Measurements from ENCODE around the gene GGTA1. TPM values are rescaled to one million over a fixed set of nuclear protein-coding genes. Genes with fewer than 3 reads are reported as not detected.

GGTA1 gene
- total and polyA plus RNA-seq, 9 of the 15 experiments (the other 6 are each of a cell fraction or from before 2014, with no cell fraction given), result 0.04 to 0.15 TPM; not detected in 7

GRCh38 chr9:121484651-121485446 lies 14.8 kb downstream of the GGTA1 start:
- no peak for FAIRE-seq
- WGBS (ENCODE audit: insufficient coverage, low coverage, missing lambda C conversion rate), result 42% methylated on average over 11 of the region's 11 CpGs
- no peak for TF ChIP-seq FOS (IDR thresholded peaks at IDR 0.05; ENCODE audit: extremely low read depth, insufficient read length)
- TF ChIP-seq SREBF1 (IDR thresholded peaks at IDR 0.05; ENCODE audit: borderline replicate concordance, low read depth, low read length), result no peak
- no peak for TF ChIP-seq SUPT5H (IDR thresholded peaks at IDR 0.05)
- TF ChIP-seq, protein P1, sequence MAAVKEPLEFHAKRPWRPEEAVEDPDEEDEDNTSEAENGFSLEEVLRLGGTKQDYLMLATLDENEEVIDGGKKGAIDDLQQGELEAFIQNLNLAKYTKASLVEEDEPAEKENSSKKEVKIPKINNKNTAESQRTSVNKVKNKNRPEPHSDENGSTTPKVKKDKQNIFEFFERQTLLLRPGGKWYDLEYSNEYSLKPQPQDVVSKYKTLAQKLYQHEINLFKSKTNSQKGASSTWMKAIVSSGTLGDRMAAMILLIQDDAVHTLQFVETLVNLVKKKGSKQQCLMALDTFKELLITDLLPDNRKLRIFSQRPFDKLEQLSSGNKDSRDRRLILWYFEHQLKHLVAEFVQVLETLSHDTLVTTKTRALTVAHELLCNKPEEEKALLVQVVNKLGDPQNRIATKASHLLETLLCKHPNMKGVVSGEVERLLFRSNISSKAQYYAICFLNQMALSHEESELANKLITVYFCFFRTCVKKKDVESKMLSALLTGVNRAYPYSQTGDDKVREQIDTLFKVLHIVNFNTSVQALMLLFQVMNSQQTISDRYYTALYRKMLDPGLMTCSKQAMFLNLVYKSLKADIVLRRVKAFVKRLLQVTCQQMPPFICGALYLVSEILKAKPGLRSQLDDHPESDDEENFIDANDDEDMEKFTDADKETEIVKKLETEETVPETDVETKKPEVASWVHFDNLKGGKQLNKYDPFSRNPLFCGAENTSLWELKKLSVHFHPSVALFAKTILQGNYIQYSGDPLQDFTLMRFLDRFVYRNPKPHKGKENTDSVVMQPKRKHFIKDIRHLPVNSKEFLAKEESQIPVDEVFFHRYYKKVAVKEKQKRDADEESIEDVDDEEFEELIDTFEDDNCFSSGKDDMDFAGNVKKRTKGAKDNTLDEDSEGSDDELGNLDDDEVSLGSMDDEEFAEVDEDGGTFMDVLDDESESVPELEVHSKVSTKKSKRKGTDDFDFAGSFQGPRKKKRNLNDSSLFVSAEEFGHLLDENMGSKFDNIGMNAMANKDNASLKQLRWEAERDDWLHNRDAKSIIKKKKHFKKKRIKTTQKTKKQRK (IDR thresholded peaks at IDR 0.05; ENCODE audit: borderline replicate concordance, low read depth, low read length), result no peak
- TF ChIP-seq SOX6 (IDR thresholded peaks at IDR 0.05), result no peak
- no peak for TF ChIP-seq NR3C1 (CRISPR knock-in tag; IDR thresholded peaks at IDR 0.05)
- no peak for TF ChIP-seq STAT6 (CRISPR knock-in tag; IDR thresholded peaks at IDR 0.05)
- no peak for TF ChIP-seq TFAM (CRISPR knock-in tag; conservative IDR thresholded peaks at IDR 0.05)
- TF ChIP-seq NELFE (IDR thresholded peaks at IDR 0.05; ENCODE audit: insufficient read depth, insufficient read length), result no peak
- no peak for TF ChIP-seq NCOA4 (IDR thresholded peaks at IDR 0.05; ENCODE audit: partially characterized antibody)
- no peak for TF ChIP-seq HCFC1 (IDR thresholded peaks at IDR 0.05; ENCODE audit: low read depth, low read length)
- TF ChIP-seq ZNF586 (CRISPR knock-in tag; conservative IDR thresholded peaks at IDR 0.05), result no peak
- no peak for TF ChIP-seq ZBTB33 (CRISPR knock-in tag; IDR thresholded peaks at IDR 0.05)
- no peak for TF ChIP-seq SAFB2 (IDR thresholded peaks at IDR 0.05; ENCODE audit: borderline replicate concordance, low read depth, low read length, severe bottlenecking)

More at GRCh38 chr9:121484651-121485446, 14.8 kb downstream of the GGTA1 start:
- H3K79me2 ChIP-seq (ENCODE audit: control insufficient read depth, insufficient read depth, low read length), result no peaks in the 10 kb centered on the region
- no peak for ATAC-seq
- in situ Hi-C loops (cut with MboI) (no loop called here), intact Hi-C loops (cut with micrococcal nuclease) (no loop called here)
- no peaks in the 10 kb centered on the region for H3K9me3 ChIP-seq (replicated peaks; ENCODE audit: control insufficient read depth, insufficient read depth, low read depth, low read length)
- no peaks in the 10 kb centered on the region for H3K36me3 ChIP-seq (ENCODE audit: control insufficient read depth, insufficient read depth, low read length)
- ChIA-PET CTCF (ENCODE audit: low intra/inter-chr PET ratio) (no interaction called here), POLR2A (interaction anchor here (1.1 kb wide), 1 partner anchor 9 kb away, joined by 3 read pairs; no protein-coding TSS in a partner anchor)
- peaks cover 0 to 6% of the 10 kb centered on the region in 2 experiments; a peak in 1 of 5 replicates for H3K27me3 ChIP-seq (ENCODE audit: control insufficient read depth in 2 of 2, insufficient read depth in 2 of 2, low read length in 2 of 2)
- DNase-seq (ENCODE audit: extremely low read depth in 1 of 4, low spot score in 3 of 4), result no peak
- no TSS peak for BruUV-seq (replicated peaks)
- H3K9me1 ChIP-seq (ENCODE audit: control insufficient read depth, insufficient read depth, low read length), result no peaks in the 10 kb centered on the region
- 0 out of 2 replicates have a peak overlapping the region, but pooled peaks have one; percentile 35 for H2AFZ ChIP-seq (ENCODE audit: low read depth, low read length)
- H3K4me3 ChIP-seq, result no peak overlapping the region
- H3K4me2 ChIP-seq (ENCODE audit: insufficient read depth, low read length), result no peak overlapping the region
- no peak overlapping the region for H3K9ac ChIP-seq (ENCODE audit: insufficient read depth in 1 of 2, low read depth in 2 of 2, low read length in 2 of 2)
- no peaks in the 10 kb centered on the region for H4K20me1 ChIP-seq (replicated peaks; ENCODE audit: control insufficient read depth, insufficient read depth, low read length)
- no peak overlapping the region for H3K27ac ChIP-seq (ENCODE audit: extremely low read depth, low read depth, low read length)
- H3K4me1 ChIP-seq (replicated peaks in 1 of 2; ENCODE audit: control insufficient read depth in 2 of 2, insufficient read depth in 2 of 2, low read length in 2 of 2), result peaks cover 0 to 17% of the 10 kb centered on the region in 2 experiments; a peak in 3 of 5 replicates
